Measurements from ENCODE around the gene LONP1.

Gene LONP1

GRCh38 chr19:5686647-5687359 is 33.1 kb downstream of the LONP1 start:
- peak; percentile 90 for DNase-seq (ENCODE audit: low read depth)
- TF ChIP-seq, protein P1, sequence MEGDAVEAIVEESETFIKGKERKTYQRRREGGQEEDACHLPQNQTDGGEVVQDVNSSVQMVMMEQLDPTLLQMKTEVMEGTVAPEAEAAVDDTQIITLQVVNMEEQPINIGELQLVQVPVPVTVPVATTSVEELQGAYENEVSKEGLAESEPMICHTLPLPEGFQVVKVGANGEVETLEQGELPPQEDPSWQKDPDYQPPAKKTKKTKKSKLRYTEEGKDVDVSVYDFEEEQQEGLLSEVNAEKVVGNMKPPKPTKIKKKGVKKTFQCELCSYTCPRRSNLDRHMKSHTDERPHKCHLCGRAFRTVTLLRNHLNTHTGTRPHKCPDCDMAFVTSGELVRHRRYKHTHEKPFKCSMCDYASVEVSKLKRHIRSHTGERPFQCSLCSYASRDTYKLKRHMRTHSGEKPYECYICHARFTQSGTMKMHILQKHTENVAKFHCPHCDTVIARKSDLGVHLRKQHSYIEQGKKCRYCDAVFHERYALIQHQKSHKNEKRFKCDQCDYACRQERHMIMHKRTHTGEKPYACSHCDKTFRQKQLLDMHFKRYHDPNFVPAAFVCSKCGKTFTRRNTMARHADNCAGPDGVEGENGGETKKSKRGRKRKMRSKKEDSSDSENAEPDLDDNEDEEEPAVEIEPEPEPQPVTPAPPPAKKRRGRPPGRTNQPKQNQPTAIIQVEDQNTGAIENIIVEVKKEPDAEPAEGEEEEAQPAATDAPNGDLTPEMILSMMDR (conservative IDR thresholded peaks at IDR 0.05; ENCODE audit: control insufficient read depth, insufficient read depth, low read depth, low read length) = peak; percentile 64
- peak overlapping the region; percentile 46 for H3K4me3 ChIP-seq (ENCODE audit: control insufficient read depth, low read depth, low read length)

GRCh38 chr19:5686326-5686646 is 33.7 kb downstream of the LONP1 start:
- H3K4me3 ChIP-seq (ENCODE audit: control insufficient read depth, low read depth, low read length) = peak overlapping the region; percentile 46
- no peak for DNase-seq (ENCODE audit: low read depth)
- TF ChIP-seq, protein P1 (conservative IDR thresholded peaks at IDR 0.05; ENCODE audit: control insufficient read depth, insufficient read depth, low read depth, low read length) = no peak

- no peak for DNase-seq (ENCODE audit: low read depth)
- TF ChIP-seq, protein P1 (conservative IDR thresholded peaks at IDR 0.05; ENCODE audit: control insufficient read depth, insufficient read depth, low read depth, low read length) = no peak
- H3K4me3 ChIP-seq (ENCODE audit: control insufficient read depth, low read depth, low read length) = no peak overlapping the region
Observed at GRCh38 chr19:5684694-5685430, 35.1 kb downstream of the LONP1 start.

DNA sequence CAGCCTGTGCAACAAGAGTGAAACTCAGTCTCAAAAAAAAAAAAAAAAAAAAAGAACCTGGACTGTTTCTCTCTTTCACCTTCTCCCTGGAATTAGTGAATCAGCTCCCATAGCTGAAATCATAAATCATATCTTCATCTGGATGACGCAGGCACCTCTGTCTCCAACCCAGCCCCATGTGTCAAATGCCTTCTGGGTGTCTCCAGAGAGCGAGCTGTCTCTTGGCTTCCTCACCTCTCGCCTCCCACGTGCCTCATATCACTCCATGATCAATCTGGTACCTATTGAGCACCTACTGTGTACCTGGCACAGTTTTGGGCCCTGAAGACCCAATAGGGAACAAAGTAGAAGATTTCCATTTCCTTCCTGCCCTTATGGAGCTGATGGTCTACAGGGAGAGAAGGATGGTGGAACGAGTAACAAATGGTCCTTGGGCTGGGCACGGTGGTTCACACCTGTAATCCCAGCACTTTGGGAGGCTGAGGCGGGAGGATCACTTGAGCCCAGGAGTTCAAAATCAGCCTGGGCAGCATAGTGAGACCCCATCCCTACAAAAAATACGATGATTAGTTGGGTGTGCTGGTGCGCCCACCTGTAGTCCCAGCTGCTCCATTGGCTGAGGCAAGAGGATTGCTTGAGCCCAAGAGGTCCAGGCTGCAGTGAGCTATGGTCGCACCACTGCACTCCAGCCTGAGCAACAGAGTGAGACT is 36.6 kb downstream of the LONP1 start:
- no peak overlapping the region for H3K4me3 ChIP-seq (ENCODE audit: control insufficient read depth, low read depth, low read length)
- peak; percentile 51 for DNase-seq (ENCODE audit: low read depth)
- TF ChIP-seq, protein P1 (conservative IDR thresholded peaks at IDR 0.05; ENCODE audit: control insufficient read depth, insufficient read depth, low read depth, low read length) = no peak

- TF ChIP-seq, protein P1 (conservative IDR thresholded peaks at IDR 0.05; ENCODE audit: control insufficient read depth, insufficient read depth, low read depth, low read length) = no peak
- H3K4me3 ChIP-seq (ENCODE audit: control insufficient read depth, low read depth, low read length) = no peak overlapping the region
- no peak for DNase-seq (ENCODE audit: low read depth)
Observed at GRCh38 chr19:5682107-5682482, 37.9 kb downstream of the LONP1 start.

- no peak for DNase-seq (ENCODE audit: low read depth)
- TF ChIP-seq, protein P1 (conservative IDR thresholded peaks at IDR 0.05; ENCODE audit: control insufficient read depth, insufficient read depth, low read depth, low read length) = no peak
- peak overlapping the region; percentile 98 for H3K4me3 ChIP-seq (ENCODE audit: control insufficient read depth, low read depth, low read length)
Observed at GRCh38 chr19:5681391-5682106, 38.4 kb downstream of the LONP1 start.
